IMR-90 (cell line): ENCODE measurements around the gene HMGXB3. TPM values are rescaled to one million over a fixed set of nuclear protein-coding genes. Genes with fewer than 3 reads are reported as not detected.

Source experiments
- ATAC-seq: fragments of 200-7000 bp; cut with Tn5 transposase; 2 replicates; pipeline ENCODE4 v1.9.1; 2020; ENCODE audit warnings: low read depth, mild to moderate bottlenecking, moderate library complexity
- BruUV-seq: library from RNA; stranded (reverse); fragments of 400-500 nt; replicated peaks from 2 replicates; lab custom pipeline; 2021; lab: Mats Ljungman, UMichigan
- CTCF ChIA-PET: fragments of 300-600 bp; formaldehyde crosslinking; extraction: SDS; loops from one replicate; lab custom pipeline; 2021; ENCODE audit warnings: antibody characterized with exemption; lab: Yijun Ruan, JAX
- POLR2A ChIA-PET: fragments of 300-600 bp; sonication (Branson Sonifier 250); formaldehyde crosslinking; loops from one replicate; lab custom pipeline; 2022; ENCODE audit warnings: antibody characterized with exemption; ENCODE audit not compliant: unreplicated experiment; lab: Charles Lee
- DNase-seq: peaks from one replicate; pipeline ENCODE4 v3.0.0; 2013
- H2AFZ ChIP-seq: replicated peaks from 2 replicates; pipeline ENCODE3; 2013; ENCODE audit warnings: low read length, mild to moderate bottlenecking; ENCODE audit not compliant: poor library complexity
- H2AK5ac ChIP-seq: 2 replicates; pipeline ENCODE4 v1.6.1; 2013; ENCODE audit warnings: low read depth, low read length, inconsistent platforms
- H2AK9ac ChIP-seq: replicated peaks from 2 replicates; pipeline ENCODE3; 2013; ENCODE audit warnings: mild to moderate bottlenecking, low read depth, low read length, moderate library complexity; ENCODE audit not compliant: poor library complexity
- H2BK120ac ChIP-seq: 2 replicates; pipeline ENCODE4 v1.6.1; 2013; ENCODE audit warnings: low read depth, low read length, inconsistent platforms
- H2BK15ac ChIP-seq: 3 replicates; pipeline ENCODE4 v1.6.1; 2013; ENCODE audit warnings: low read depth, low read length, inconsistent platforms
- H2BK20ac ChIP-seq: 2 replicates; pipeline ENCODE4 v1.6.1; 2013; ENCODE audit warnings: low read depth, mild to moderate bottlenecking, inconsistent platforms, low read length, moderate library complexity
- H2BK5ac ChIP-seq: 2 replicates; pipeline ENCODE4 v1.6.1; 2013; ENCODE audit warnings: mild to moderate bottlenecking, low read depth, low read length, inconsistent platforms; ENCODE audit not compliant: poor library complexity, severe bottlenecking
- H3K14ac ChIP-seq: replicated peaks from 2 replicates; pipeline ENCODE4 v1.6.1; 2013; ENCODE audit warnings: low read depth, low read length, inconsistent platforms
- H3K18ac ChIP-seq: 2 replicates; pipeline ENCODE4 v1.6.1; 2013; ENCODE audit warnings: low read depth, low read length, control low read depth
- H3K23ac ChIP-seq: 2 replicates; pipeline ENCODE4 v1.6.1; 2013; ENCODE audit warnings: low read depth, low read length, inconsistent platforms
- H3K27ac ChIP-seq: 2 replicates; pipeline ENCODE4 v1.5.1; 2013; ENCODE audit warnings: mild to moderate bottlenecking, control low read depth, low read length; ENCODE audit not compliant: insufficient read depth
- H3K27me3 ChIP-seq: 2 replicates; pipeline ENCODE4 v1.6.1; 2013; ENCODE audit warnings: low read length; ENCODE audit not compliant: control insufficient read depth, insufficient read depth
- H3K36me3 ChIP-seq: 2 replicates; pipeline ENCODE4 v1.6.1; 2013; ENCODE audit warnings: low read length, mixed read lengths; ENCODE audit not compliant: control insufficient read depth, insufficient read depth
- H3K4ac ChIP-seq: 2 replicates; pipeline ENCODE4 v1.6.1; 2013; ENCODE audit warnings: low read depth, low read length, inconsistent platforms
- H3K4me1 ChIP-seq: 2 replicates; pipeline ENCODE4 v1.6.1; 2013; ENCODE audit warnings: low read length, mixed read lengths; ENCODE audit not compliant: control insufficient read depth, insufficient read depth
- H3K4me2 ChIP-seq: 2 replicates; pipeline ENCODE4 v1.6.1; 2013; ENCODE audit warnings: low read depth, mild to moderate bottlenecking, control low read depth, low read length, moderate library complexity
- H3K4me3 ChIP-seq: 2 replicates; pipeline ENCODE4 v1.5.1; 2013; ENCODE audit warnings: low read depth, mild to moderate bottlenecking, control low read depth, low read length, moderate library complexity; ENCODE audit not compliant: insufficient read depth
- H3K56ac ChIP-seq: 2 replicates; pipeline ENCODE4 v1.6.1; 2013; ENCODE audit warnings: low read length, inconsistent platforms; ENCODE audit not compliant: insufficient read depth; ENCODE audit errors: extremely low read depth
- H3K79me1 ChIP-seq, 2 experiments: 2 replicates each; pipeline ENCODE4 v1.6.1; 2013; ENCODE audit warnings: low read length in 2 of 2, inconsistent platforms in 1 of 2, low read depth in 1 of 2
- H3K9ac ChIP-seq: 2 replicates; pipeline ENCODE4 v1.6.1; 2013; ENCODE audit warnings: low read depth, low read length, control low read depth
- H3K9me1 ChIP-seq: 2 replicates; pipeline ENCODE4 v1.6.1; 2013; ENCODE audit warnings: low read length, inconsistent platforms; ENCODE audit not compliant: insufficient read depth
- H3K9me3 ChIP-seq: 2 replicates; pipeline ENCODE4 v1.6.1; 2013; ENCODE audit warnings: low read length; ENCODE audit not compliant: control insufficient read depth, insufficient read depth
- H4K20me1 ChIP-seq: 2 replicates; pipeline ENCODE4 v1.6.1; 2013; ENCODE audit warnings: low read length, inconsistent platforms; ENCODE audit not compliant: insufficient read depth
- H4K5ac ChIP-seq: 2 replicates; pipeline ENCODE4 v1.6.1; 2013; ENCODE audit warnings: mild to moderate bottlenecking, low read depth, low read length, control low read depth
- H4K8ac ChIP-seq, 2 experiments: 2 replicates each; pipeline ENCODE4 v1.6.1; 2013; ENCODE audit warnings: low read depth in 2 of 2, low read length in 2 of 2, control low read depth in 1 of 2, inconsistent platforms in 1 of 2
- H4K91ac ChIP-seq: 2 replicates; pipeline ENCODE4 v1.6.1; 2013; ENCODE audit warnings: low read depth, low read length, inconsistent platforms; ENCODE audit not compliant: insufficient read depth
- BHLHE40 ChIP-seq: fragments of 150-350 bp; IDR thresholded peaks from 2 replicates; pipeline ENCODE4 v1.6.1; 2016; ENCODE audit warnings: mild to moderate bottlenecking, low read depth, low read length
- CEBPB ChIP-seq: IDR thresholded peaks from 2 replicates; pipeline ENCODE4 v1.6.1; 2012; ENCODE audit warnings: low read depth, low read length, improper control_type of control experiment
- CHD1 ChIP-seq: IDR thresholded peaks from 2 replicates; pipeline ENCODE4 v1.6.1; 2012; ENCODE audit warnings: low read depth, low read length, improper control_type of control experiment
- CTCF ChIP-seq: conservative IDR thresholded peaks from 2 replicates; pipeline ENCODE4 v1.5.1; 2012; ENCODE audit warnings: mild to moderate bottlenecking, low read depth, low read length, improper control_type of control experiment
- ELK1 ChIP-seq: fragments of 150-350 bp; IDR thresholded peaks from 2 replicates; pipeline ENCODE4 v1.6.1; 2016; ENCODE audit warnings: low read depth, mild to moderate bottlenecking, low read length, moderate library complexity, borderline replicate concordance
- FOS ChIP-seq: fragments of 150-350 bp; IDR thresholded peaks from 2 replicates; pipeline ENCODE4 v1.6.1; 2016; ENCODE audit warnings: low read depth, low read length
- MAZ ChIP-seq: IDR thresholded peaks from 2 replicates; pipeline ENCODE4 v1.6.1; 2012; ENCODE audit warnings: low read depth, mild to moderate bottlenecking, low read length, improper control_type of control experiment, moderate library complexity, borderline replicate concordance
- MXI1 ChIP-seq: IDR thresholded peaks from 2 replicates; pipeline ENCODE4 v1.6.1; 2012; ENCODE audit warnings: low read depth, mild to moderate bottlenecking, low read length, moderate library complexity, borderline replicate concordance
- POLR2A ChIP-seq: IDR thresholded peaks from 2 replicates; pipeline ENCODE4 v1.6.1; 2012; ENCODE audit warnings: mild to moderate bottlenecking, low read depth, low read length
- RAD21 ChIP-seq: IDR thresholded peaks from 2 replicates; pipeline ENCODE4 v1.6.1; 2012; ENCODE audit warnings: low read length, improper control_type of control experiment
- RFX5 ChIP-seq: IDR thresholded peaks from 2 replicates; pipeline ENCODE4 v1.8.0; 2012; ENCODE audit warnings: low read depth, mild to moderate bottlenecking, low read length, moderate library complexity
- USF2 ChIP-seq: fragments of 150-350 bp; IDR thresholded peaks from 2 replicates; pipeline ENCODE4 v1.6.1; 2017; ENCODE audit warnings: mild to moderate bottlenecking, antibody characterized with exemption, low read length, low read depth
- WGBS, 2 experiments: methylation state at CpG; one replicate each; pipeline versions ENCODE4 v1.1.5 to v1.1.7; 2013; ENCODE audit warnings: missing lambda C conversion rate in 2 of 2; ENCODE audit not compliant: insufficient read length in 1 of 2; ENCODE audit errors: extremely low coverage in 2 of 2; 5-methylcytosine and 5-hydroxymethylcytosine counted together
- dilution Hi-C: fragments of 300-500 bp; cut with HindIII; formaldehyde crosslinking; loops from one replicate; pipeline ENCODE4 v1.14.3; 2018; ENCODE audit warnings: low sequenced_read_pairs; ENCODE audit not compliant: unreplicated experiment
- in situ Hi-C: fragments of 300-500 bp; cut with MboI; formaldehyde crosslinking; loops from 3 replicates; pipeline ENCODE4 v1.14.3; 2019; ENCODE audit warnings: low sequenced_read_pairs, inconsistent platforms, mixed read lengths
- intact Hi-C: fragments of 100-400 bp; cut with micrococcal nuclease; formaldehyde crosslinking; loops from 2 replicates; pipeline ENCODE4 v1.10.0; 2022
- polyA plus RNA-seq, 3 experiments: library from polyadenylated mRNA; depleted of rRNA; stranded (reverse); fragments of >200 nt; gene quantifications; 2 replicates each; pipeline ENCODE4 v1.2.3, GENCODE V29; 2012; ENCODE audit warnings: low replicate concordance in 1 of 3
- total RNA-seq: library from RNA; depleted of rRNA; stranded (reverse); fragments of >200 nt; gene quantifications from 2 replicates; pipeline ENCODE4 v1.2.3, GENCODE V29; 2012

The HMGXB3 gene
- total and polyA plus RNA-seq, 2 of the 4 experiments (the other 2 are of a cell fraction), result 27.6 to 30.6 TPM

GRCh38 chr5:149961186-149961685 lies 39.3 kb upstream of the HMGXB3 start:
- H2BK120ac ChIP-seq, result no peak overlapping the region
- peak overlapping the region; percentile 82 for H3K9ac ChIP-seq
- H3K27me3 ChIP-seq, result no peaks in the 10 kb centered on the region
- intact Hi-C loops (loop anchor here (1.0 to 5.0 kb wide), 2 partner anchors 109 to 325 kb away; no protein-coding TSS in a partner anchor), in situ Hi-C loops (no loop called here), dilution Hi-C loops (no loop called here)
- no peak for DNase-seq
- WGBS, 2 experiments, result 10% methylated on average over 4 of the region's 23 CpGs; no CpG with 5 or more reads in 1 of the 2 experiments
- no TSS peak for BruUV-seq
- no peaks in the 10 kb centered on the region for H4K20me1 ChIP-seq
- peak overlapping the region; percentile 18 to 66; a peak in 2 of 4 replicates for H4K8ac ChIP-seq
- H2BK15ac ChIP-seq, result no peak overlapping the region
- H3K9me1 ChIP-seq, result peaks cover 7% of the 10 kb centered on the region
- peak overlapping the region; percentile 57 for H4K5ac ChIP-seq
- peak overlapping the region; percentile 67 for H3K23ac ChIP-seq
- H3K9me3 ChIP-seq, result no peaks in the 10 kb centered on the region
- 0 out of 2 replicates have a peak overlapping the region, but pooled peaks have one; percentile 14 for H2BK20ac ChIP-seq
- peak overlapping the region; percentile 87 for H3K14ac ChIP-seq
- H2AK5ac ChIP-seq, result peak overlapping the region; percentile 36
- H3K18ac ChIP-seq, result no peak overlapping the region
- peak overlapping the region; percentile 96 for H3K4me2 ChIP-seq
- 0 out of 2 replicates have a peak overlapping the region, but pooled peaks have one; percentile 52 for H3K56ac ChIP-seq
- peak overlapping the region; percentile 64 for H3K4ac ChIP-seq
- ATAC-seq, result no peak; the same call in 1 of the 2 replicates
- H3K27ac ChIP-seq, result peak overlapping the region; percentile 18; the same call in 1 of the 2 replicates
- H2AK9ac ChIP-seq, result peak overlapping the region; percentile 80
- peak overlapping the region; percentile 97 for H2AFZ ChIP-seq
- H3K79me1 ChIP-seq, result peaks cover 0 to 14% of the 10 kb centered on the region in 2 experiments; a peak in 3 of 4 replicates
- peak overlapping the region; percentile 87 for H3K4me3 ChIP-seq
- H3K36me3 ChIP-seq, result no peaks in the 10 kb centered on the region
- H3K4me1 ChIP-seq, result peaks cover 6% of the 10 kb centered on the region
- H2BK5ac ChIP-seq, result no peak overlapping the region
- CTCF ChIA-PET, result interaction anchor here (0.8 to 2.7 kb wide), 9 partner anchors 11 to 127 kb away, joined by 4 to 23 read pairs (median 5); no protein-coding TSS in a partner anchor
- POLR2A ChIA-PET, result interaction anchor here (0.6 kb wide), 1 partner anchor 11 kb away, joined by 3 read pairs; no protein-coding TSS in a partner anchor
- TF ChIP-seq FOS (no peak), POLR2A (no peak), CHD1 (no peak), ELK1 (no peak), CTCF (no peak), MXI1 (no peak), CEBPB (no peak), USF2 (no peak), RAD21 (no peak), RFX5 (no peak), BHLHE40 (no peak), MAZ (no peak)
- H4K91ac ChIP-seq, result peak overlapping the region; percentile 24; the same call in 1 of the 2 replicates
